Retinal pigment epithelial cell (primary cell): ENCODE measurements around the gene C6orf141.

Source experiments
- DNase-seq: peaks from one replicate; pipeline ENCODE4 v3.0.0-alpha.2; 2010; ENCODE audit warnings: low read depth
- H3K4me3 ChIP-seq: 2 replicates; pipeline ENCODE4 v1.5.1; 2011; ENCODE audit warnings: mild to moderate bottlenecking, low read length, control low read depth, moderate library complexity
- CTCF ChIP-seq: conservative IDR thresholded peaks from 2 replicates; pipeline ENCODE4 v1.5.1; 2011; ENCODE audit warnings: low read depth, low read length, control low read depth, inconsistent platforms

The C6orf141 gene

GRCh38 chr6:49550492-49551077, at the start of gene C6orf141:
TSS of gene C6orf141 (plus strand) at chr6:49550668. CDS start at chr6:49550793, 125 bp downstream.
- DNase-seq: no peak
- no peak for TF ChIP-seq CTCF
- H3K4me3 ChIP-seq: peak within 1 kb of the TSS; percentile 60

- DNase-seq: no peak
- TF ChIP-seq CTCF: no peak
- H3K4me3 ChIP-seq: no peak overlapping the region
Observed at GRCh38 chr6:49504666-49505065, 45.8 kb upstream of the C6orf141 start.

GRCh38 chr6:49506569-49507111, 43.8 kb upstream of the C6orf141 start:
- no peak for TF ChIP-seq CTCF
- no peak for DNase-seq
- H3K4me3 ChIP-seq: no peak overlapping the region

DNA sequence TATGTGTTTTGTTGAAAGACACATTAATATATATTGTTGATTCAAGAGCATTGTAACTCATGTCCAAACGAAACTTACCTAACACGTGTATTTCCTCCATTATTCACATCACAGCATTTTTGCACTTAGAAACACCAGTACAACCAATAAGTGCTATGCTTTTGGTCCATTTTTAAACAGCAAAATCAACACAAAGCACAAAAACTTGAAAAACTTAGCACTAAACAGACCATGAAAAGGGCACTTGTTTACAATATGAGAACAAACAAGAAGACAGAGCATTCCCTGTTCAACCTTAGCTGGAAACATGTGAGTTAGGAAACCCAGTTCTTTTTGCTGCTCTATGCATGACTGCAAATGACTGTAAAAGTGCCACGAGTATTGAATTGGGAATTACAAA, 41.1 kb upstream of the C6orf141 start:
- H3K4me3 ChIP-seq: no peak overlapping the region
- DNase-seq: no peak
- no peak for TF ChIP-seq CTCF

- DNase-seq: no peak
- H3K4me3 ChIP-seq: no peak overlapping the region
- TF ChIP-seq CTCF: no peak
Observed at GRCh38 chr6:49513153-49513989, 37.1 kb upstream of the C6orf141 start.

- no peak for TF ChIP-seq CTCF
- DNase-seq: no peak
- H3K4me3 ChIP-seq: no peak overlapping the region
Observed at GRCh38 chr6:49514571-49515484, 35.6 kb upstream of the C6orf141 start.
